Upper lobe of left lung (tissue), 6 donors: ENCODE results near the gene ACACB. TPM values are rescaled to one million over a fixed set of nuclear protein-coding genes. Genes with fewer than 3 reads are reported as not detected.

Source experiments
- ATAC-seq, 2 donors: fragments of 200-7000 bp; cut with Tn5 transposase; one replicate each; pipeline ENCODE4 v1.9.1; 2022; ENCODE audit warnings: mild to moderate bottlenecking in 2 of 2, moderate library complexity in 2 of 2; ENCODE audit not compliant: low FRiP score in 2 of 2
- DNase-seq, 2 donors: peaks; one replicate each; pipeline ENCODE4 v3.0.0-alpha.2; 2019 to 2020
- H3K27ac ChIP-seq, 4 donors: fragments of 200-600 bp; sonication (generic); one replicate each; pipeline ENCODE4 v1.5.1; 2016 to 2019
- H3K27me3 ChIP-seq, 4 donors: fragments of 200-600 bp; sonication (generic); one replicate each; pipeline ENCODE4 v1.5.1; 2017 to 2019
- H3K36me3 ChIP-seq, 4 donors: fragments of 200-600 bp; sonication (generic); one replicate each; pipeline ENCODE4 v1.5.1; 2016 to 2019
- H3K4me1 ChIP-seq, 4 donors: fragments of 200-600 bp; sonication (generic); one replicate each; pipeline ENCODE4 v1.5.1; 2018 to 2019
- H3K4me3 ChIP-seq, 4 donors: fragments of 200-600 bp; sonication (generic); one replicate each; pipeline ENCODE4 v1.5.1; 2017 to 2019; ENCODE audit warnings: mild to moderate bottlenecking in 2 of 4, moderate library complexity in 1 of 4
- H3K9me3 ChIP-seq, 4 donors: fragments of 200-600 bp; sonication (generic); one replicate each; pipeline ENCODE4 v1.5.1; 2018 to 2019
- EP300 ChIP-seq, 4 donors: sonication (generic); formaldehyde crosslinking; IDR thresholded peaks; one replicate each; pipeline ENCODE4 v1.5.1; 2017; ENCODE audit warnings: antibody characterized with exemption in 4 of 4, control low read depth in 2 of 4
- POLR2A ChIP-seq, 4 donors: fragments of 450-650 bp; IDR thresholded peaks; one replicate each; pipeline ENCODE4 v1.5.1; 2016 to 2017; ENCODE audit warnings: antibody characterized with exemption in 4 of 4, mild to moderate bottlenecking in 2 of 4
- POLR2AphosphoS5 ChIP-seq, 2 donors: sonication (generic); formaldehyde crosslinking; IDR thresholded peaks; one replicate each; pipeline ENCODE4 v1.5.1; 2017; ENCODE audit warnings: antibody characterized with exemption in 2 of 2
- WGBS, 2 donors: methylation state at CpG; one replicate each; pipeline ENCODE4 v1.1.5; 2017 to 2018; 5-methylcytosine and 5-hydroxymethylcytosine counted together
- total RNA-seq, 6 donors: library from RNA; depleted of rRNA in 4 of 6; stranded (reverse); fragments of >200 nt in 4 of 6; gene quantifications; one replicate each; pipeline versions ENCODE4 v1.1.0 to v1.2.1, GENCODE V29; 2016 to 2021
- TF ChIP-seq, protein P1 (sequence below), 6 experiments: fragments of 450-650 bp in 4 of 6; fragments of 200-600 bp in 2 of 6; sonication (generic) in 2 of 6; IDR thresholded peaks; one replicate each; pipeline ENCODE4 v1.5.1; 2016 to 2019; ENCODE audit warnings: antibody characterized with exemption in 6 of 6
- donor health status: DM: no; HTN: no; CAD: no; lungs with moderate emphysema.
- donor health status: DM: no; HTN: yes; CAD: no; lungs with severe emphysema.

ACACB gene
- total RNA-seq, 6 donors from 2014 or later = 26.3 to 202 (median 36.3) TPM

DNA sequence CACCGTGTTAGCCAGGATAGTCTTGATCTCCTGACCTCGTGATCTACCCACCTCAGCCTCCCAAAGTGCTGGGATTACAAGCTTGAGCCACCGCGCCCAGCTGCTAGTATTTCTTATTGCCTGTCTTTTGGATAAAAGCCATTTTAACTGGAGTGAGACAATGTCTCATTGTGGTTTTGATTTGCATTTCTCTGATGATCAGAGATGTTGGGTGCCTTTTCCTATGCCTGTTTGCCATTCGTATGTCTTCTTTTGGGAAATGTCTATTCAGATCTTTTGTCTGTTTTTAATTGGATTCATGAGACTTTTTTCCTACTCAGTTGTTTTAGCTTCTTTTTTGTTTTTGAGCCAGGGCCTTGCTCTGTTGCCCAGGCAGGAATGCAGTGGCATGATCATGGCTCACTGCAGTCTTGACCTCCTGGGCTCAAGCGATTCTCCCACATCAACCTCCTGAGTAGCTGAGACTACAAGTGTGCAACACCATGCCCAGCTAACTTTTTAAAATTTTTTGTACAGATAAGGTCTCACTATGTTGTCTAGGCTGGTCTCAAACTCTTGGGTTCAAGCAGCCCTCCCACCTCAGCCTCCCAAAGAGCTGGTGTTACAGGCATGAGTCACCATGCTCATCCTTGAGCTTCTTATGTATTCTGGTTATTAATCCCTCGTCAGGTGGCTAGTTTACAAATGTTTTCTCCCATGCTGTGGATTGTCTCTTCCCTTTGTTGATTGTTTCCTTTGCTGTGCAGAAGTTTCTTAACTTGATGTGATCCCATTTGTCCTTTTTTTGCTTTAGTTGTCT lies 65.9 kb downstream of the ACACB start:
- TF ChIP-seq EP300 (IDR thresholded peaks at IDR 0.05) = no peak
- TF ChIP-seq, protein P1, sequence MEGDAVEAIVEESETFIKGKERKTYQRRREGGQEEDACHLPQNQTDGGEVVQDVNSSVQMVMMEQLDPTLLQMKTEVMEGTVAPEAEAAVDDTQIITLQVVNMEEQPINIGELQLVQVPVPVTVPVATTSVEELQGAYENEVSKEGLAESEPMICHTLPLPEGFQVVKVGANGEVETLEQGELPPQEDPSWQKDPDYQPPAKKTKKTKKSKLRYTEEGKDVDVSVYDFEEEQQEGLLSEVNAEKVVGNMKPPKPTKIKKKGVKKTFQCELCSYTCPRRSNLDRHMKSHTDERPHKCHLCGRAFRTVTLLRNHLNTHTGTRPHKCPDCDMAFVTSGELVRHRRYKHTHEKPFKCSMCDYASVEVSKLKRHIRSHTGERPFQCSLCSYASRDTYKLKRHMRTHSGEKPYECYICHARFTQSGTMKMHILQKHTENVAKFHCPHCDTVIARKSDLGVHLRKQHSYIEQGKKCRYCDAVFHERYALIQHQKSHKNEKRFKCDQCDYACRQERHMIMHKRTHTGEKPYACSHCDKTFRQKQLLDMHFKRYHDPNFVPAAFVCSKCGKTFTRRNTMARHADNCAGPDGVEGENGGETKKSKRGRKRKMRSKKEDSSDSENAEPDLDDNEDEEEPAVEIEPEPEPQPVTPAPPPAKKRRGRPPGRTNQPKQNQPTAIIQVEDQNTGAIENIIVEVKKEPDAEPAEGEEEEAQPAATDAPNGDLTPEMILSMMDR (IDR thresholded peaks at IDR 0.05) = no peak
- TF ChIP-seq POLR2A (IDR thresholded peaks at IDR 0.05) = no peak
- Histone ChIP-seq H3K4me1 (no peaks in the 10 kb centered on the region), H3K9me3 (no peaks in the 10 kb centered on the region), H3K27ac (no peak overlapping the region), H3K4me3 (no peak overlapping the region), H3K36me3 (peaks cover 6 to 70% (median 32%) of the 10 kb centered on the region in 4 donors), H3K27me3 (no peaks in the 10 kb centered on the region)
- WGBS, 2 donors = 90 to 94% methylated on average over 7 of the region's 7 CpGs
- no peak for ATAC-seq
- DNase-seq = no peak

DNA sequence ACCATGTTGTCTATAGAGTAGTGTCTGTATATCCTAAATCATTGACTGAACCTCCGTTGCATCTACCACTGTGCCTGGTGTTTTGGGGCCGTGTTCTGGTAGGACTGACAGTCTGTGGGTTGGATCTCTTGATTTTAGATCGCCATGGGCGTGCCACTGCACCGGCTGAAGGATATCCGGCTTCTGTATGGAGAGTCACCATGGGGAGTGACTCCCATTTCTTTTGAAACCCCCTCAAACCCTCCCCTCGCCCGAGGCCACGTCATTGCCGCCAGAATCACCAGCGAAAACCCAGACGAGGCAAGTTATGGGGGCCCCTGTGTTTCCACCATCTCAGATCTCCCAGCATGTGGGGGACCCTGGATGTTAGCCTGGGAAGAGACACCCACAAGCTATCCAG lies 69.1 kb downstream of the ACACB start:
- 92% methylated on average over 12 of the region's 12 CpGs for WGBS, 2 donors
- no peaks in the 10 kb centered on the region for H3K27me3 ChIP-seq
- no peaks in the 10 kb centered on the region for H3K4me1 ChIP-seq
- ATAC-seq (no peak), DNase-seq (no peak)
- peaks cover 13 to 69% (median 27%) of the 10 kb centered on the region in 4 donors for H3K36me3 ChIP-seq
- H3K4me3 ChIP-seq = no peak overlapping the region
- H3K27ac ChIP-seq = no peak overlapping the region
- TF ChIP-seq POLR2A (IDR thresholded peaks at IDR 0.05) = no peak
- TF ChIP-seq, protein P1 (IDR thresholded peaks at IDR 0.05) = no peak
- TF ChIP-seq POLR2AphosphoS5 (IDR thresholded peaks at IDR 0.05) = no peak
- no peak for TF ChIP-seq EP300 (IDR thresholded peaks at IDR 0.05)
- no peaks in the 10 kb centered on the region for H3K9me3 ChIP-seq

DNA sequence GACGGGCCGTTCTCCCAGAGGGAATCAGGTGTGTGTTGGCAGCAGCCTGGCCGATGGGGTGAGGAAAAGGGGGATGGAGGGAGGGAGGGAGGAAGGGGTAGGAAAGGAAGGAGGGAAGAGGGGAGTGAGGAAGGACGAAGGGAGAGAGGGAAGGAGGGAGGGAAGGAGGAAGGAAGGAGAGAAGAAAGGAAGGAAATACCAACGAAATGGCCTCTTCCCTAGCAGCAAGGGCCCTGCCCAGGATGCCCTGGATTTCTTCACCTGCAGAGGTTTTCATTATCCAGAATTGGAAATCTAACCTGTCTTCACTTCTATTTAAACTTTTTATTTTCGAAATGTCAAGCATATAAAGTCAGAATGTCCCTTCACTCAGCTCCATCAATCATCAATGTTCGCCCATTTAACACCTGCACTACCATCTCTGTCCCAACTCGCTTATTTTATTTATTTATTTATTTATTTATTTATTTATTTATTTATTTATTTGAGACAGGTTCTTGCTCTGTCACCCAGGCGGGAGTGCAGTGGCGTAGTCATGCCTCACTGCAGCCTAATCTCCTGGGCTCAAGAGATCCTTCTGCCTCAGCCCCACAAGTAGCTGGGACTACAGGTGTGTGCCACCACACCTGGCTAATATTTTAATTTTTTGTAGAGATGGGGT lies 70.7 kb downstream of the ACACB start:
- Histone ChIP-seq H3K9me3 (no peaks in the 10 kb centered on the region), H3K27me3 (no peaks in the 10 kb centered on the region), H3K27ac (no peak overlapping the region), H3K4me1 (no peaks in the 10 kb centered on the region), H3K4me3 (no peak overlapping the region), H3K36me3 (peaks cover 13 to 73% (median 38%) of the 10 kb centered on the region in 4 donors)
- 84 to 90% methylated on average over 10 of the region's 10 CpGs for WGBS, 2 donors
- ATAC-seq (no peak), DNase-seq (no peak)
- TF ChIP-seq, protein P1 (IDR thresholded peaks at IDR 0.05) = no peak
- TF ChIP-seq POLR2A (IDR thresholded peaks at IDR 0.05) = no peak
- TF ChIP-seq EP300 (IDR thresholded peaks at IDR 0.05) = no peak
- no peak for TF ChIP-seq POLR2AphosphoS5 (IDR thresholded peaks at IDR 0.05)

DNA sequence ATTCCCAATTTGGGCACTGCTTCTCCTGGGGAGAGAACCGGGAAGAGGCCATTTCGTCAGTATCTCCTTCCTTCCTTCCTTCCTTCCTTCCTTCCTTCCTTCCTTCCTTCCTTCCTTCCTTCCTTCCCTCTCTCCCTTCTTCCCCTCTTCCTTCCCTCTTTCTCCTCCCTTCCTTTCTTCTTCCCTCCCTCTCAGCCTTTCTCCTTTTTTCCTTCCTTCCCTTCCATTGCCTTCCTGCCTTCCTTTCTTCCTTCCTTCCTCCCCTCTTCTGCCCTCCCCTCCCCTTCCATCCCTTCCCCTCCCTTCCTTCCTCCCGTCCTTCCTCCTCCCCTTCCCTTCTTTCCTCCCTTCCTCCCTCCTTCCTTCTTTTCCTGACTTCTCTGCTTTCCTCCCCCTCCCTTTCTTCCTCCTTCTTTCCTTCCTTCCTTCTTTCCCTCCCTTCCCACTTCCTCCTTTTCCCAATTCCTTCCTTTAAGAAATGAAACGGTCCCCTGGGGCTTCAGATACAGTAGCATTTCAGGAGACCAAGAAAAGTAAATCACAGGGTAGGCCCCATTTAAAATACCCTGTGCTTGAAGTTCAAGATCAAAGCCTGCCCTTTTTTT lies 71.8 kb downstream of the ACACB start:
- Histone ChIP-seq H3K4me1 (no peaks in the 10 kb centered on the region), H3K9me3 (no peaks in the 10 kb centered on the region), H3K36me3 (peaks cover 13 to 83% (median 43%) of the 10 kb centered on the region in 4 donors), H3K27me3 (no peaks in the 10 kb centered on the region), H3K27ac (no peak overlapping the region), H3K4me3 (no peak overlapping the region)
- TF ChIP-seq EP300 (IDR thresholded peaks at IDR 0.05) (no peak), POLR2AphosphoS5 (IDR thresholded peaks at IDR 0.05) (no peak), POLR2A (IDR thresholded peaks at IDR 0.05) (no peak)
- TF ChIP-seq, protein P1 (IDR thresholded peaks at IDR 0.05) = no peak
- 49 to 64% methylated on average over 3 to 4 of the region's 4 CpGs for WGBS, 2 donors
- DNase-seq = no peak
- ATAC-seq = no peak
